GM12892 (cell line): ENCODE data around the gene IRF5.

Experiments
- POLR2A ChIP-seq: IDR thresholded peaks from 2 replicates; pipeline ENCODE4 v1.6.1; 2011; ENCODE audit warnings: low read depth, low read length, control low read depth
- POLR2AphosphoS5 ChIP-seq: IDR thresholded peaks from 2 replicates; pipeline ENCODE4 v1.6.1; 2011; ENCODE audit warnings: low read depth, low read length, control low read depth

- TF ChIP-seq POLR2A = no peak
- no peak for TF ChIP-seq POLR2AphosphoS5
These were observed 52.2 kb downstream of the IRF5 start for GRCh38 chr7:128989961-128990360.
